HG03457 (cell line): ENCODE data around the gene CHAD.

ENCODE experiments used
- ATAC-seq: cut with Tn5 transposase; IDR thresholded peaks from one replicate; pipeline ENCODE4 v1.9.1; 2021; ENCODE audit warnings: moderate number of reproducible peaks; ENCODE audit not compliant: unreplicated experiment

The CHAD gene

GRCh38 chr17:50458701-50459676 is 9.7 kb downstream of the CHAD start:
- no peak for ATAC-seq

GRCh38 chr17:50458270-50458669 is 10.4 kb downstream of the CHAD start:
- ATAC-seq: no peak

DNA sequence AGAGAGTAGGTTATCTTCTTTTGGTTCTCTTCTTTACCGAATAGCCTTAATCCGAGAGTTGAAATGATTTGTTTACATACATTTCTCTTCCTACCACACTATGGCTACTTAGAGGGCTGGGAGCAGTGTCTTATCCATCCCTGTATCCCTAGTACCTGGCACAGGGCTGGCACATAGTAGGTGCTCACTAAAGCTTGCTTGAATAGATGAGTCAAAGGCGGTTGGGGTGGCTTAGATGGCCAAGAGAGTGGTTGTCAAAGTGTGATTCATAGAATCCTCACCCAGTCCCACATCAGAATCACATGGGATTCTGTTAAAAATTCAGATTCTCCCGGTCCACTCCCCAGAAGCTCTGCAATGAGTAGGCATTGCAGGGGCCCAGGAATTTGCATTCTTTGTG is 11.1 kb downstream of the CHAD start:
- no peak for ATAC-seq

DNA sequence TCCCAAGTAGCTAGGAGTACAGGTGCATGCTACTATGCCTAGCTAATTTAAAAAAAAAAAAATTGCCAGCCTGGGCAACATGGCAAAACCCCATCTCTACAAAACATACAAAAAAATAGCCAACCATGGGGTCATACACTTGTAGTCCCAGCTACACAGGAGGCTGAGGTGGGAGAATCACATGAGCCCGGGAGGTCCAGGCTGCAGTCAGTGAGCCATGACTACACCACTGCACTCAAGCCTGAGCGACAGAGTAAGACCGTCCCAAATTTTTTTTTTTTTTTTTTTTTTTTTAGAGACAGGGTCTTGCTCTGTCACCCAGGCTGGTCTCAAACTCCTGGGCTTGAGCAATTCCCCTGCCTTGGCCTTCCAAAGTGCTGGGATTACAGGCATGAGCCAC is 14.8 kb downstream of the CHAD start:
- no peak for ATAC-seq

DNA sequence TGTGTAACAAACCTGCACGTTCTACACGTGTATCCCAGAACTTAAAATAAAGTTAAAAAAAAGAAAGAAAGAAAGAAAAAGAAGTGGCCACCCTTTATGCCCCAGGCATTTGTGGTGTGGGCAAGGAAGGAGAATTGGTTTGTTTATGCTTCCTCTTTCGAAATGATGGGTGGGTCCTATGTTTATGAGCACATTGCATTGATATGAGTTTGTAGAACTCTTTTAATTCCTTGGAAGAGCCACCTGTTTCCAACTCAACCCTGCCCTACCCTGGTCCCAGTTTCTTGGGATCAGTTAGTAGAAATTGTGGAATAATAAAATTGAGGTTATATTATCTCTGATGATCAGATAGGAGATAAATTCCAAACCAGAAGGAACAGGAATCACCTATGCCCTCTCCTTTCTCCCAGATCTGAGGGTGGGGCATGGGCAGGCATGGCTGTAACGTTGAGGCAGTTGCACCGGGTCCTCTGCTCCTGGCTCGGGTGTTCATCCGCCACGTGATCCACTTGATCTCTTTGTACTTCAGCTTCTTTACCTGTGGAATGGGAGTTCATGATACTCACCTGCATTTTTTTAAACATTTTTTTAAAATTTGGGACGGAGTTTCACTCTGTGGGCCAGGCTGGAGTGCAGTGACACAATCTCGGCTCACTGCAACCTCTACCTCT is 15.9 kb downstream of the CHAD start:
- ATAC-seq: no peak

GRCh38 chr17:50451943-50452629 is 16.6 kb downstream of the CHAD start:
- no peak for ATAC-seq

- ATAC-seq: no peak
Observed at GRCh38 chr17:50448643-50449042, 20.0 kb downstream of the CHAD start.

DNA sequence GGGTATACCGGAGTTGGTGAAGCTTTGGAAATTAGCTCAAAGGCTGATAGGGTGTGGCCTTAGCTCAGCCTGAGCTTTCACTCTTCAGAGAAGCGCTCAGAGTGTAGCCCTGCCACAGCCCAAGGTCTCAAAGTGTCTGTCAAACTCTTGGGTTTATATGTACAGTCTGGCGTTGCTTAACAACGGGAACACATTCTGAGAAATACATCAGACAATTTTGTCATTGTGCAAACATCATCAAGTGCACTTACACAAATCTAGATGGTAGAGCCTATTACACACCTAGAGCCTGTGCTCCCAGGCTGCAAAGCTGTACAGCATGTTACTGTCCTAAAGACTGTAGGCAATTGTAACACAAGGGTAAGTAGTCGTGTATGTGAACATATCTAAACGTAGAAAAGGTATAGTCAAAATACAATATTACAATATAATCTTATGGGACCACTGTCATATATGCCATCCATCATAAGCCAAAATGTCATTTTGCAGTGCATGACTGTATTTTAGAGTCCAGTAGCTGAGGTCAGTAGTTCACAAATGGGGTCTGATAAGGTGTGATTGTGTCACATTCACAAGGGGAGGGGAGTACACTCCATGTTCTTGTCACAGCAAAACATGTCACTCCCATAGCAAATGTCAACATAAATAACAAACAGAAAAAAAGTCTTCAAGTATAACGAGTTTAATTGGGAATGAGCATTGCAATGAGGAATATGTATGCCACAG is 20.6 kb downstream of the CHAD start:
- no peak for ATAC-seq

DNA sequence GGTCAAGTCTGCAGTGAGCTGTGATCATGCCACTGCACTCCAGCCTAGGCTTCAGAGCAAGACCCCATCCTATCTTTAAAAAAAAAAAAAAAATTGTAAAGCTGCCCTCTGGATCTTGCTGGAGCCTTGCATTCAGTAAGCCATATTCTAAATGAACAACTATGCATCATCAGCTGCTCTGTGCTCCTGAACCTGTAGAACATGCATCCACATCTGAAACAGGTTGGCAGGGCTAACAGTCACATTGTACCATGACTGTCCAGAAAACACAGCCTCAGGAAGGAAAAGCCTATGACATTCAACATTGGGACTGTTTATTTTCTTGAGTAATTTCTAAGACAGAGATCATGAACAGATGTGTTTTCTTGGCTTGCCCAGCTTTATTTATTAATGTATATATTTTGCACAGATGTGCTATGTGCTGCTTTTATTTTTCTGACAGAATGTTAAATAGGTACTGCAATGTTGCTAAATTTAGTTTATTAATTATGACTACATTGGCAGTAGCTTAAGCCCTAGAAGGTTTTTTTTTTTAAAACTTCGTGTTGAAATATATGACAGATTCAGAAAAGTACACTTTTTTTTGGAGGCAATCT is 22.9 kb downstream of the CHAD start:
- no peak for ATAC-seq

- no peak for ATAC-seq
Observed at GRCh38 chr17:50444841-50445715, 23.6 kb downstream of the CHAD start.

DNA sequence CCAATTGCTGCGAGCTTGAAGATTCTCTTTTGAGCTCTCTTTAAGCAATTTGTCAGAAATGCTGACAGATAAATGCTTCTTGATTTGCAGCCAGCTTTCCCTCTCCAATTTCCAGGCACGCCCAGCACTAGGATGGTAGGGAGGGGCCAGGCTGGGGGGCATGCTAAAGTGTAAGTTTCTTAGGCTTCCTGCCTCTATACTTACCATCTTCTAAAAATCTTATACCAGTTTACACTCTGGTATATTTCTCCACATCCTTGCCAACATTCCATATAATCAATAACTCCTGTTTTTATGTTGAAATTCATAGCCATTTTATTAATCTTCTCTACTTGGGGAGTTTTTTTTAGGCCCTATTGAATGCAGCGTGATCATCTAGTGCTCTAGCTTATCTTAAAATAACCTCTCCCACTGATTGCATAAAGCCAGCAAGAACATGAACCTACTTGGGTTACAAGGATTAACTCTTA is 25.1 kb downstream of the CHAD start:
- ATAC-seq: no peak

GRCh38 chr17:50440838-50441829 is 27.5 kb downstream of the CHAD start:
- ATAC-seq: no peak

DNA sequence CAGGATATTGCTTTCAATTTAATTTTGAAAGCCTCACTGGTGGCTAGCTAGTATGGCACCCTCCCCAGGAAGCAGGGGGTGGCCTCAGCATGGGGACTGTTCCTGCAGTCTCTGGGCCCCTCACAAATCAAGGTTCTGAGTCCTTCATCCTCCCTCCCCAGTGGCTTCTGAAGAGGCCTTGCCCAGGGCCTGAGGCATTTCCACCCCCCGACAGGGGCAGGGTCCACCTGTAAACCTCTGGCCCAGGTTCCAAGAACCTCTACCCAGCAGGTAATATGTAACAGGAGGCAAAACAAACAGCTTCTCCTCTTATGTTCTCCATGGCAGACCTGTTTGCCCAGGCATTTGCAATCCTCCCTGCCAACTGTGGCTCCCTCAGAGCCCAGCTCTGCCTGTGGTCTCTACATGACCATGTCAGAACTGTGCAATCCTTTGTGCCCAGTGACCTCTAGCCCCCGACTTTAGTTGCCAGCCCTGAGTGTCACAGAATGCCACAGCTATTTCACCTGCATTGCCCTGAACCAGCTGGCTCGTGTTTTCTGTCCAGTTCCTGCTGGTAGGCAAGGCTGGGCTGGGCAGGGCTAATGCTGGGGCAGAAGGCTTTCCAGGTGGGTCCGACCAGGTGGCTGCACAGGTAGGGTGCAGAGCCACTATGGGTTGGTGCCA is 28.4 kb downstream of the CHAD start:
- no peak for ATAC-seq

DNA sequence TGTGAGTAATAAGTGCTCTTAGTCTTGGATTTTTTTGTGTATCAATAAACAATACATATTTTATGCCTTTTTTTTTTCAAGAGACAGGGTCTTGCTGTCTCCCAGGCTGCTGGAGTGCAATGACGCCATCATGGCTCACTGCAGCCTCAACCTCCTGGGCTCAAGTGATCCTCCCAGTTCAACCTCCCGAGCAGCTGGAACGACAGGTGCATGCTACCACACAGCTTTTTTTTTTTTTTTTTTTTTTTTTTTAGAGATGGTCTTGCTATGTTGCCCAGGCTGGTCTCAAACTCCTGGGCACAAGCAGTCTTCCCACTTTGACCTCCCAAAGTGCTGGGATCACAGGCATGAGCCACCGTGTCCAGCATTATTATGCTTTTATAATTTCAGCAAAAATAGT is 29.7 kb downstream of the CHAD start:
- ATAC-seq: no peak

DNA sequence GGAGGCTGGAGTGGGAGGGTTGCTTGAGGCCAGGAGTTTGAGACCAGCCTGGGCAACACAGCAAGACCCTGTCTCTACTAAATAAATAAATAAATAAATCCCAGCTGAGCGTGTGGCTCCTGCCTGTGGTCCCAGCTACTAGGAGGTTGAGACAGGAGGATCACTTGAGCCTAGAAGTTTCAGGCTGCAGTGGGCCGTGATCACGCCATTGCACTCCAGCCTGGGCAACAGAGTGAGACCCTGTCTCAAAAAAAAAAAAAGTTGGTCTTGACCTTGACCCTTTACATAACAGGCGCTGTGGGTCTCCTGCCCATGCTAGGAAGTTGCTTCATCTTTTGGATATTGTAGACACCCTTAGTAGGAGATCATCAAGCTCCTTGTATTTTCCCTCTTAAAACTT is 31.3 kb downstream of the CHAD start:
- no peak for ATAC-seq

GRCh38 chr17:50432125-50432762 is 36.4 kb downstream of the CHAD start:
- ATAC-seq: no peak
